Activated T-helper 1 cell treated with Interleukin-2 at 50 U/mL for 16 hours (primary cell): Measurements from ENCODE around the gene MAGI2.

Experiments
- DNase-seq: peaks from one replicate; pipeline ENCODE4 v3.0.0-alpha.2; 2020; ENCODE audit warnings: low read depth

MAGI2 gene

DNA sequence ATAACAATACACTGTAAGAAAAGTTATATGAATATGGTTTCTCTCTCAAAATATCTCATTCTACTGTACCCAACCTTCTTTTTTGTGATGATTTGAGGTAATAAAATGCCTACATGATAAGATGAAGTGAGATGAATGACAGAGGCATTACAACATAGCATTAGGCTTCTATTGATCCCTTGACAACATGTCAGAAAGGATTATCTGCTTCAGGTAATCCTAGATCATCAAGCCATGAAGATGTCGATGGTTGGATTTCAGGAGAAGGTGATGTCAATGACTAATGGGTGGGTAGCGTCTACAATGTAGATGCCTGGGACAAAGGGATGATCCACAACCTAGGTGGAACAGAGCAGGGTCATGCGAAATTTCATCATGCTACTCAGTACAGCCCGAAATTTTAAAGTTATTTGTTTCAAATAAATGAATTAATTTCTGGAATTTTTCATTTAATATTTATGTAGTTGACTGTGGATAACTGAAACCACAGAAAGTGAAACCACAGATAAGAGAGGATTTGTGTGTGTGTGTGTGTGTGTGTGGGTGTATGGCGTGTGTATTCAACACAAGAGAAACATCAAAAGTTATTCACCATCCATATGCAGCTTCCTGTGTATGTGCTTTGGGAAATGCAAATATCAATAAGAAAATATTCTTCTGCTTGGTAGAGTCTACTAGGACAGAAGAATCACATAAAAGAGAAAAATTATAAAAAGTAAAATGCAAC, 77.0 kb downstream of the MAGI2 start:
- DNase-seq, result no peak

DNA sequence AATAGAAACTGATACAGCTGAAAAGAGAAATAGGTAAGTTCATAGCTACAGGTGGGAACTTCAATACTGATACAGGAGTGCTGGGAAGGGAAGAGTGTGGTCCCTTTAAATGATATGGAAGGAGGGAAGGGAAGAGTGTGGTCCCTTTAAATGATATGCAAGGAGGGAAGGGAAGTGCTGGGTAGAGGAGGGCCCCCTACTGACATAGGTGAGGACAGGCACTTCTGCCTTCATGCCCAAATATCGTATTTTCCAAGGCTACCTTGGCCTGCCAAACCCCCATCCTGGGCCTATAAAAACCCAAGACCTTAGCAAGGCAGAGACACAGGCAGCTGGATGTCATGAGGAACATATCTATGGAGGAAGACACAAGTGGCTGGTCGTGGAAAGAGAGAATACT, 92.3 kb downstream of the MAGI2 start:
- DNase-seq, result no peak

DNA sequence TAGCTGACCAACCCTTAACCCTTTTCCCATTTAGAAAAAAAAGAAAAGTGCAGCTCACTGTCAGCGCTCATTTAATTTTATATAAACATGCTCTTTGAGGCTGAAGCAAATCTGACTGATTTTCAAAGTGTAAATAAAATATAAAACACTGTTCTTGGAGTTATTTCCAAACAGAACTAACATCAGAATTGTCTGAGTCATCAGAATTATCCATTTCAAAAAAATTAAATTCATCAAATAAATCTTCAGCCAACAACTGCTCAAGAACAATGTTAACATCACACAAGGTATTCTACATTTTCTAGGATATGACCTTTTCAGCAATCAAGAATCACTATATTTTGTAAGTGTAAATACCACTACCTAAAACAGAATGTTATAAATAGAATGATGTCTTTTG, 93.6 kb downstream of the MAGI2 start:
- DNase-seq, result no peak

DNA sequence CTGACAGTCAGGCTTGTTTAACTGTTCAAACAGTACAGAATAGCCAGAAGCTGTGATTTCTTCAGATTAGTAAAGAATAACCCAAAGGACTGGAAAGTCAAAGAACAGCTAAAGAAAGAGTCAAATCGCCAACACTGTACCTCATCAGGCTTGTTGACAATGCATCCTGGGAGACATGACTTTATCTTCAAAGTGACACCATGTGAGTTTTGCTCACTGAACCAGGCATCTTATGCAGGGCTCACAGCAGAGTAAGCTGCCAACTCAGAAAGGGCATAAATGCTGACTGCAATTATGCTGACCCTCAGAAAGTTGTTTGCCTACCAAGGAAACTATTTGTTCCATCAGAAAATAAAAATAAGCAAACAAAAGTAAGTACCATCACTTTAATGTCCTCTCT, 96.4 kb downstream of the MAGI2 start:
- DNase-seq, result no peak

DNA sequence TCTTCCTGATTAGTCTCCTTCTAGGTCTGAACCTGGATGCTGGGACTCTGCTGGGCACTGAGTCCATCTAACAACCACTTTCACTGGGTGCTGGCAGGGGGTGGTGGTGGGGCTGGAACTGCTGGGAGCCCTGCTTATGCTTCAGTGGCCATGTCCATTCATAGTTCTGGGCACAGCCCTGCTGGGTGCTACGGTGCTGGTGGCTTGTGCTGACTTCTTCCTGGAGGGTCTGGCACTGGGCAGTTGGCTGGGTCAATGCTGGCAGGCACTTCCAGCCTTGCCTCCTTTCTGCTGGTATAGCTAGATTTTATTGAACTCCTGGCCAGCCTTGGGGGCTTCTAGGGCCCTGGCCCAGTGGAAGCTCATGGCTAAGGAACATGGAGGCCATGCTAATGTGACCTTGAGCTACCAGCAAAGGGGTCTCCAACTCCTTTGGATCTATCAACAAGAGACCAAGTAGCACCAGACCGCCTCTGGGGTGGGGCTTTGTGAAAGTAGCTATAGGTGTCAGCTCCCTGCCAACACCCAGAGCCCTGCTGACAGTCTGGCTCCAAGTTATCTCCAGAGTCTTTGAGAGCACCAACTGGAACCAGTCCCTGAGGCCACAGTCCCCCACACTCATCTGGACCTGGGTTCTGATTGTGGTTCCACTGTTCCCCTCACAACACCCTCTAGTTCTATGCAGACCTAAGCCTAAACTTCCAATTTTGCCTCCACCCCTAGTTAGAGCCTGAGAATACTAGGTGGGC, 99.6 kb downstream of the MAGI2 start:
- no peak for DNase-seq

DNA sequence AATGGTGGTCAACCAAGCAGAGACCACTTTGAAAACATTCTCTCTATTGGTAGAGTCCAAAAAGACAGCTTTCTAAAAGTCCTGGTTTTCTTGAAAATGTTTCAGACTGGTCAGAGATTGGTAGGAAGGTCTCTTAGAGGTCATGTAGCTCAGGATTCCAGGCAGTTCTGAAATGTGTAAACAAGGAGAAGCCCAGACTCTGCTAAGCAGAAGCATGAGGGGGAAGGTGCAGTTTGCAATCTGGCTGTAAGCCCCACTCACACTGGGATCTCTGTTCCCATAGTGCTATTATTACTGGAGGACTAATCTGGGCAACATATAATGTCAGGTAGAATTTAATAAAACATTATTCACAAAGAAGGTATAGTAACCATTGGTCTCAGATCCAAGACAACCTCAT, 101.1 kb downstream of the MAGI2 start:
- DNase-seq, result no peak

DNA sequence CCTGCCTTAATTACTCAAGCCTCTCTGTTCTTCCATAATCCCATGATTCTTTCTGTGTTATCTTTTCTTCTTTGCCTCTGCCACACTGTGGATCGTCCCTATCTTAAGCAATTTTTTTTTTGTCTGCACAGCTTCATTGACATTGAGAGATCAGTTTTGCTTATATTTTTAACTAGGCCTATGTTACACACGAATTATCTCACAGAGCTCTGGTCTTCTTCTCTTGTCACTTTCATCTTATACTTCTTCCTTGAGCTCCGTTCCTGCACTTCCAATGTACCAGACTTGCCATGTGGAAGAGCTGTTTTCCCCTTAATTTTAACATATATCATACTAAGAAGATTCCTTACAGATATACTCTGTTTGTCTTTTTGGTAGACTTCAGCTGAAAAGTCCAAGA, 106.1 kb downstream of the MAGI2 start:
- no peak for DNase-seq

DNA sequence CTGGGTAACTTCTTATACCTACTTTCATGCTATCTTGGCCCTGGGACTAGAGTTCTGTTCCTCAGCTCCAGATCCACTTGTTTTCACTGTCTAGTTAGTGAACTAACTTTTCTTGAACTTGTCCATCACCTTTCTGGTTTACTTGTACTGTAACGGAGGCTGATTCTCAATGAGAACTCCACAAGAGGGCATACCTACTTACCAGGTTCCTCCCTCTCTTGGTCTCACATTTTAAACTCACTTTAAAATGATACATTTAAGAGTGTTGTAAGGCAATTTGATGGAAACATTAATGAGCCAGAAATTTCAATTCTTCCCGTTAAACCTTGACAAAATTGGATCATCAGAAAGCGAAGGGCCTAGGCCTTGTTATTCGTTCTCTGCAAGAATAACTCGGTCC, 111.6 kb downstream of the MAGI2 start:
- no peak for DNase-seq

DNA sequence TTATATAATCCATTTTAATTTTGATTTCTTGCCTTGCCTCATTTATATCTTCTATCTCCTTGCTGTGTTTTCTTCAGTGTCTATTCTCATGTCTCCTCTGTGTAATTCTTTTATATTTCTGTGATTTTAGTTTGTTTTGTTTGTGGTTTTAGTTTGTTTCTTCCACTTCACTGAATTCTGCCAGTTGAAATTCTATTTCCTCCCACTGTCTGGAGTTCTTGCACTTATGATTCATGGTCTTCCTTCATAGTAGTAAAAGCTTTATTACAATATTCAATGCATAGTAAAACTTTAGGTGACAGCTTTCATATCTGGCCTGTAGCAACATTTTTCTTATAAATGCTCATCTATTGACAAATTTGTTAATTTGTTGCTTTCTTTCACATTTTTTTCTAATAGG, 113.3 kb downstream of the MAGI2 start:
- DNase-seq, result no peak

DNA sequence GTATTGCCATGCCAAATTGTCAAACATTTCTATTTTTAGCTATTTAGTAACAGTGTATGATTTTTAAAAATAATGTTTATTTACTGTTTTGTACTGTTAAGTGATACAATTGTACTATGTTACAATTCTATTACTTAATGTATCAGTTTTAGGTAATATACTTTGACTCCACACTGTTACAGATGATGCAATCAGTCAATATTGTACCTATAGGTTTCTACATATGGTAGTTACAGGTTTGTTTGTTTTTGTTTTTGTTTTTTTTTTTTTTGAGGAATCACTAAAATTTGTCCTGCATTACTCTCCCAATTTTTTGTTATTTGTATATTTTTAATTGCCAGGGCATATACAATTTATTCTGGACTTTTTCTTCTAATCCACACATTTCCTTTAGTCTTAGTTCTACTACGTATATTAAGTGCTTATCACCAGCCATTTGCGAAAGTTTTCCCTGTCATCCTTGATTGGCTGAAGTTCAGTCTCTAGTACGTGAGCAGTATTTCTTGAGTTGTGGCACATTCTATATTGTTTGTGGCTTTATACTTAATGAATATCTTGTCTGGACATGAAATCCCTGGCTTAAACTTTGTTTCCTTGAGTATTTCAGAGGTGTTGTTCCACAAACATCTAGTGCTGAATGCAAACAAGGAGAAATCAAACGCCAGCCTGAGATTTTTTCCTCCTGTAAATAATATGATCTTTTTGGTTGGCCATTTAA, 114.1 kb downstream of the MAGI2 start:
- no peak for DNase-seq

DNA sequence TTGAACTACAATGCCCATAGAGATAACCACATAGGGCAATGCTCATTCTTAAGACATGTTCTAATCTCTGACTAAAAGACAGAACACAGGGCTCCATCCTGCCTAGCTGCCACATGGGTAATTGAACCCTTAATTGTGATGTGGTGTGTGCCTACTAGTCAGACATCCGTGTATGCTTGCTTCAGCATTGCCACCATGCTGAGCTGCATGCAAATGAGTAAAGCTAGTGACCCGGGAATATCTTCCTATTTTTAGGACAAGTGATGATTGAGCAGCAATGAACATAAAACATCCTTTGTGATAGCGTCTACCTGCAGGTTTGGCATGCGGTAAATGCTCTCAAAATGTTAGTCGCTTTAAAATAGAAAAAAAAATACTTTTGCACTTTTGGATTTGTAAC, 115.8 kb downstream of the MAGI2 start:
- DNase-seq, result no peak

DNA sequence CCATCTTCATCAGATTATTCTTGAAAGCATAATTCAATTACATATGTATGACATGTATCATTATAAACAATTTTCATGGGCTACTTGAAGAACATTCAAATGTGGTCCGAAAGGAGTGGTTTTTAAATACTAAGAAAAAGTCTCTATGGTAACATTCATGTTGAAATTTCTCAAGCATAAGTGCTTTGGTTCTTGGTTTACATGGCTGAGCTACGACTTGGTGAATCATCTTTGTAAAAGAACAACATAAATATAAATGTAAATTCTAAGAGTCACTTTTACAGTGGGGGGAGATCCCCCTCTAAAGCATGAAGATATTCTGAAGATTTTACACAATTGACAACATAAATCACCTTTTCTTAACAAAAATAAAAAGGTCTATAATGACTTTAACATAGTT, 118.6 kb downstream of the MAGI2 start:
- DNase-seq, result no peak

DNA sequence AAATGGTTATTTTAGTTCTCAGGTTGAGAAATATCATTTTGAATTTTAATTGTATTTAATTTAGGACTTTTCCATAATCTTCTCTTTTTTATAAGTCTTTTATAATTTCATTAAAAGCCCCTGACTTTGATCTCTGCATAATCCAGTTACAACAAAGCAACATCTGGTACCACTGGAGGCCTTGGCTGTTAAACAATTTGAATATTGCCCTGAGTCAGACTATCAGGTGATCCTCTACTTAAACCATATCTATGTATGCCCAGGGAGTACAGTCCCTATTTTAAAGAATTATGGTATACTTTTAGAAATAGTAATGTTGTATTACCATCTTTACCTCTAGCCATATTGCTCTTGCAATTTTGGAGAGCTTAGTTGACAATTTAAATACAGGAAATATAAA, 119.1 kb downstream of the MAGI2 start:
- no peak for DNase-seq

DNA sequence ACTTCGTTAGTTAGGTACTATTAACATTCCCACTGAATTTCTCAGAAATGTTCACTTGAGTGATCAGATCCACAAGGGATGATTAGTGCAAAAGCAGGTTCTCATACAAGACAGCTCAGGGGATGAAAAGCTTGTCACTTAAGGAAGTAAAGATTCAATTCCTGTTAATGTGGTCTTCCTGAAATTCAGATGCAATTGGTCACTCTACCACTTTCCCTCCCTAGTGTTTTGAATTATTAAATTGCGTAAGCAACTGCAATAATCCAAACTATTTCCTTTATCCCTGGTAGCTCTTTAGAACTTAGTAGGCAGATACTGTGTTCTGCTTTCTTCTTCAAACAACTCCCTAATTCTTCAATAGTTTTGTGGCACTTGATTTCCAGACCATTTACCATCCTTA, 121.4 kb downstream of the MAGI2 start:
- no peak for DNase-seq

DNA sequence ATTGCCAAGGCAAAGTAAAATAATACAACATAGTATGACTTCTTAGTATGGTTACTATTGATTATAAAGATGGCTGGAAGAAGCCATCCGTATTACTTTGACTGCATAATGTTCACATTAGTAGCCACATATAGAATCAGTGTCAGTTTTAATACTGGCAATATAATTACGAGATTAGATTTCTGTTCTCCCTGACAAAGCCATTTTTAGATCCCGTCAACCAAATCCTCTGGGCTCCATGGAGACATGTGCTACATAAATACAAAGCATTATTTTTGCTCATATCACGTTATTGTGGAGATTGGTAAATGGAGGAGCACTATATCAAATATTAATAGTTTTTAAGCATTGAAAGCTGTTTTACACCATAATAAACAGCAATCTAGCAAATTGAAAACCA, 124.0 kb downstream of the MAGI2 start:
- no peak for DNase-seq

DNA sequence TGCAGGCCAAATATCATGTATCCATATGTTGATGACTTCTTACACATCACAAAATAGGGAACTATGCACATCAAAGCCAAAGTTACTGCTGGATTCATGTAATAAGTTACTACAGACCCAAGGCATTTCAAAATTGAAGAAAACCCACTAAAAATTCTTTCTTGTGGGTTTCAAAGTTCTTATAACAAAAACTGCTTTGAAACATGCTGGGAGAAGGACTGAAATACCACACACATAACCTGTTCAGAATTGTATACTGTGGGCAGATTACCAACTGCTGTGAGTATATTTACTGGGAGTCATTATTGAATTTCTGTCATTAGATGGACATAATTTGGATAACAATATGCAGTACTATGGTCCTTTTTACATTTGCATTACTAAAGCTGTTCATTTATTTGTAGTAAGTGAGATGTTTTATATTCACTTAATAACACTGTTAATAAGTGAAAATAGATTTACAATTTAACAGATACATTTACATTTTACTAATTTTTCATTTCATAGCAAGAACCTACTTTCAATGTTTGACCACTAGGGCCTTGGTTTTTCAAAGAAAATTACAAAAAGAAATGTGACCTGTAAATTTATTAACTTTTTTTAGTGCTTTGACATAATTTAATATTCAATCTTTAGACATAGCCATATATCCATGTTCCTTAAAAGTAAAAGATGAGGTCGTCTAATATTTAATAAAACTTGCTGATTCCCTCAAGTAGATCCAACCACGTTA, 132.6 kb downstream of the MAGI2 start:
- DNase-seq, result no peak

DNA sequence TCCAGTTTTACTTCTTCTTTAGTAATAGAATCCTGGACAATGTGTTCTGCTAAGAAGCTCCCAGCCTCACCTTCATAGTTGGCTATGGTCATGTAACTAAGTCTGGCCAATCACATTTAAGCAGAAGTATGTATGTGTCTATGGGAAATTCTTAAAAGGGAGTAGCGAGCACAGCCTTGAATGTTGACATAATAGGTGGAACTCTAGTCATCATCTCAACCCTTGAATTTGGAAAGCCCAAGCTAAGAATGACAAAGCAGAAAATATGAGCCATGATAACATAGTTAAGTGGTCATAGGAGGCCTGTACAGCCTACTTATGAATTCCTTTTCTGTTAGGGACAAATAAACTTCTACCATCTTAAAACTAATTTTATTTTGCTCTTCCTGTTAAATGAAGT, 134.1 kb downstream of the MAGI2 start:
- no peak for DNase-seq

DNA sequence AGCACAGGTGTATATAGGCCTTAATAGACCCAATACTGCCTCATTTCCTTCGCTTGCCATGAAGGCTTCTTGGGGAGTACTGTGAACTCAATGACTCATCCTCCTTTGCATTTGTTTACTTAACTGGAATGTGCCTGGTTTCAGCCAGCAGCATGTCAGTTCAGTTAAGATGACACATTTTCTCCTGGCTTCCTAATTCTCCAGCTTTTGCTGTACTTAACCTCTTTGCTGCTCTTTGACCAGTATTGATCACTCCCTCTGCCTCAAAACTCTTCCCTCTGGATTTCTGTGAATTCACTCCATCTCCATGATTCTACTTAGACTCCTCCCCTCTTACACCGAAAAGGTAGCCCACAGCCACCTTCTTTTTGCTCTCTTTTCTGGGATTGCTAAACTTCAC, 135.7 kb downstream of the MAGI2 start:
- DNase-seq, result no peak

DNA sequence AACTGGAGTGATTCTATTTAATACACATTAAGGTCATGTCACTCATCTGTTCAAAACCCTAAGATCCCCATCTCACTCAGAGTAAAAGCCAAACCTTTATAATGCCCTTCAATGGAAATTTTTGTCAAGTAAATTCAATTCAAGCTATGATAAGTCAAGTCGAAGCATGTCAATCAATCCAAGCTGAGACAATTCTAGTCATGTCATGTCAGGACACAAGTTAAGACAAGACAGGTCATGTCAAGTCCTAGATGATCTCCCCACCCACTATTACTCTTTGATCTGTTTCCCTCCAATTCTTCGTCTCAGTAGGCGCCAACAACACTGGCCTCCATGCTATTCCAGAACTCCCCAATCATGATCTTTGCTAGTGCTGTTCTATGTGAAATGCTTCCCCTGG, 141.4 kb downstream of the MAGI2 start:
- DNase-seq, result no peak

DNA sequence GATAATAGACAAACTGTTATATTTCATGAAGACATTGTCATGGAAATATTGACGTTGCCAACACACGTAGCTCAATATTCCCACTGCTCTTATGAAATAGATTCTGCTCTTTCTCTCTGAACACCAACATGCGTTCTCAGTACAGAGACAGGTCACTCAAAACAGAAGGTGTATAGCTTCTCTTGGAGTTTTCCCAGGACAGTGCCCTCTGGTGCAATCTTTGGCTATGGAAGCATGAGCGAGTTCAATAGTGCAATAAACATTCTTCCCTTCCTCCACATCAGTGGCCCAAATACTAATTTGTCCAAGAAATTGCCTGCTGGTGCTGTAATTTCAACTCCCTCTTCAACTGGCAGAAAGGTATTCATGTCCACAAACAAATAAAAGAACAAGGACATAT, 145.3 kb downstream of the MAGI2 start:
- no peak for DNase-seq

DNA sequence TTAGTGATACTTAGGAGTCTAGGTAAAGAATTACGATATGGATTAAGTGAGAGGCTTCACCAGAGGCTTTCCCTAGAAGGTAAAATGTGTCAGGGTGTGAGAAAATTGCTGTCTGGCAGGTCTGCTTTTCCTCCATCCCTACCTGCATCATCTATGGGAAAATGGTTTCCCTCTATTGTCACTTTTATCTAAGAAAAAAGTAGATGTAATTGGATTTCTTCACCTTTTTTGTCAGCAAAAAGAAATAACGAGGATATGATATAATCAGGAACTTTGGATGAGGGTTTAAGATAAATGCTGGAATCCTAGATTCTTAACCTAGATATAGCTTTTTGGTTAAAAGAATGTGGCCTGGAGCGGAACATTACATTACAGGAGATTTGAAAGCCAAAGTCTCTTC, 146.1 kb downstream of the MAGI2 start:
- no peak for DNase-seq

DNA sequence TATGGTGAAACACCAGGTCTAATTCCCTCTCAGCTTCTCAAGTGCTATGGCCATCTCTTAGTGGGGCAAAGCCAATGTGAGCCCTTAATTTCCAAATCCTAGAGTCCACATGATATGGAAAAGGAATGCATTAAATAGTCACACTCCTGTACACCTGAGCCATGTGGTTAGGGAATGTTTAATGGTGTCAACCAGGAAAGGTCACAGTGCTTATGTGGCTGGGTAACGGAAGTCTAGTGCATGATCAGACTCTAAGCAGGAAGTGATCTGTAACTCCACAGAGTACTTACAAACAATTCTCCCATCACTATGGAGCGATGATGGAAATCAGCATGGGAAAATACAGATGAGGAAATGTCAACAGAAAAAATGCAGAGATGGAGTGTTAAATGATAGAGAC, 148.8 kb downstream of the MAGI2 start:
- DNase-seq, result no peak

DNA sequence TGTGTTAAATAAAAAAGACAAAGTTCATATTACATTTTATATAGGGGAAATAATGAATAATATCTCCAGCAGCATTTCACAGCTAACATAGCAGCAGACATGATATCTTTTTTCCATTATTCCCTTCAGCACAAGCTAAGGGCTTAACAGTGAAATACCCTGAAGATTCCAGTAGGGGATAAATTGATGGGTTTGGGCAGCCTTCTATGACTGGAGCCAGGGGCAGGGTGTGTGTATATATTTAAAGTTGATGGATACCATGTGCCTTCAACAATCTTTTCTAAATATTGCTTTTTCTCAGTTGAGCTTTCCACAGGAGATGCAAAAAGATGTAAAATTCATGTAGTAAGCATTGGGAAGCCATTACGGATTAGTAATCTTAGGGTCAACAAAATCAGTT, 151.2 kb downstream of the MAGI2 start:
- DNase-seq, result no peak
